HT-29 (cell line): ENCODE measurements around the gene PCIF1. TPM values are rescaled to one million over a fixed set of nuclear protein-coding genes. Genes with fewer than 3 reads are reported as not detected.
"Not testable (repeated sequence)": the region's sequence is repeated elsewhere in the genome, so short reads cannot be mapped to it uniquely, and the experiment has no call there.

Experiments used
- DNase-seq: peaks from one replicate; pipeline ENCODE4 v3.0.0-alpha.2; 2015; ENCODE audit warnings: low spot score
- total RNA-seq: library from RNA; depleted of rRNA; stranded (reverse); fragments of >200 nt; shearing (Covaris generic); gene quantifications from 2 replicates; pipeline ENCODE4 v1.2.3, GENCODE V29; 2014

The PCIF1 gene
- total RNA-seq, 1 experiment from 2014 or later: 31.7 TPM

DNA sequence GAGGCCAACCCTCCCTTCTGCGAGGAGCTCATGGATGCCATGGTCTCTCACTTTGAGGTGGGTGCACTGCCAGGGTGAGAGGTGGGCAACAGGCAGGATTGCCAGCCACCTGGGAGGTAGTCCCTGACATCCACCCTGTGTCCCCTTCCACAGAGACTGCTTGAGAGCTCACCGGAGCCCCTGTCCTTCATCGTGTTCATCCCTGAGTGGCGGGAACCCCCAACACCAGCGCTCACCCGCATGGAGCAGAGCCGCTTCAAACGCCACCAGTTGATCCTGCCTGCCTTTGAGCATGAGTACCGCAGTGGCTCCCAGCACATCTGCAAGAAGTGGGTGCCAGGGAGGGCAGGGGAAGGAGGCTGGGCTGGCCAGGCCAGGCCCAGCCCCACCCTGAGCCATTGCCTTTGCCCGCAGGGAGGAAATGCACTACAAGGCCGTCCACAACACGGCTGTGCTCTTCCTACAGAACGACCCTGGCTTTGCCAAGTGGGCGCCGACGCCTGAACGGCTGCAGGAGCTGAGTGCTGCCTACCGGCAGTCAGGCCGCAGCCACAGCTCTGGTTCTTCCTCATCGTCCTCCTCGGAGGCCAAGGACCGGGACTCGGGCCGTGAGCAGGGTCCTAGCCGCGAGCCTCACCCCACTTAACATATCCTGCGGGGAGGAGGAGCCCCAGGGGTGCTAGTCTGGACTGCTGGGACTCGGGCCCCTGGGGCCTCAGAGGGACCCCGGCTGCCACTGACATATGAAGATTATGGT lies 12.8 kb downstream of the PCIF1 start:
- DNase-seq: no peak

DNA sequence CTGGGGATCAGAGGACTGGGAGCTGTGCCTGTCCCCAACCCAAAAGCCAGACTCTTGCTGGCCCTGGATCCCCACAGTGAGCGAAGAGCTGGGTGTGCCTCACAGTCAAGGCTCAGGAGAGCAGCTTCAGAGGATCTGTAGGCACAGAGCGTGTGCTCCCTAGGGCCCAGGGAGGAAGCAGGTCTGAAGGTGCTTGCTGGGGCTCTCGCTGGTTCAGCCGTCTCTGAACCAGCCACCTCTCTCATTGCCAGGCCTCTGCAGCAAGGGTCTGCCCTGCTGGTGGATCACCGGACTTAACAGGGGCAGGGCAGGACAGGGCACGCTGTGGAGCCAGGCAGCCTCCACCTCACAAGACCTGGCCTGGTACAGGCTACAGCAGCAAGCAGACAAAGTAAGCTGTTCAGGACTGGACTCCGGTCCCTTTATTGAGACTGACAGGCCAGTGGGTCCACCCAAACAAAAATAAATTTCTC lies 13.8 kb downstream of the PCIF1 start:
- no peak for DNase-seq

GRCh38 chr20:45948742-45949541 lies 14.5 kb downstream of the PCIF1 start:
- DNase-seq: no peak

DNA sequence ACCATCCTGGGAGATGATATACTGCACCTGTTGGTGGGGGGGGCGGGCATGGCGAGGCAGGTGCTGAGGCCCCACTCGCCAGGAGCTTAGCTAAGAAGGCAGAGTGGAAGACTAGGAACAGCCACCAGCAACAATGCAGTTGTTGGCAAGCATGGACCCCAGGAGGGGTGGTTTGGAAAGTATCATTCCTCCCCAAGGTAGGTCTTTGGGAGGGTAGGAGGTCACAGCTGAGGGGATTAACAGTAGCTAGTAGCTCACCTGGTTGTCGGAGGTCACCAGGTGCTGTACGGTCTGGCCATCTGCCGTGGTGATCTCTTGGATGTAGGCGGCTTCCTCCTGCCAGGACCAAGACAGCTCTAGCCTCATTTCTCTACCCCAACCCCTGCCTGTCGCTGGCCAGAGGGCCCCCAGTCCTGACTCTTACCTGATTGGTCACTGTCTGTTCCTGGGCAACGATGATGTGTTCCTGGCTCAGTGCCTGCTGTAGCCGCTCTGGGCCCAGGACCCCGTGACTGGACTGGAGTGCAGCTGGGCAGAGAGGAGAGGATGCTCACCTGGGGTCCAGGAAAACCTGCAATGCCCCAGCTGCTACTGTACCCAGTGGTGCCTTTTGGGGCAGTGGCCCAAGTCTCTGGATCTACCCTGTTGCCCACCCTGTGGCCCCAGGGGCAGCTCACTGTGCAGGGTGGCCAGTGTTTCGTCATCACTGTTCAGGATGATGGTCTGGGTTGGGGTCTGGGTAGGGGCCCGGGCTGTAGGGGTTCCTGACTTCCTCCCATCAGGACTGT lies 15.3 kb downstream of the PCIF1 start:
- DNase-seq: no peak

- DNase-seq: no peak
These were observed 15.8 kb downstream of the PCIF1 start for GRCh38 chr20:45950330-45950646.

DNA sequence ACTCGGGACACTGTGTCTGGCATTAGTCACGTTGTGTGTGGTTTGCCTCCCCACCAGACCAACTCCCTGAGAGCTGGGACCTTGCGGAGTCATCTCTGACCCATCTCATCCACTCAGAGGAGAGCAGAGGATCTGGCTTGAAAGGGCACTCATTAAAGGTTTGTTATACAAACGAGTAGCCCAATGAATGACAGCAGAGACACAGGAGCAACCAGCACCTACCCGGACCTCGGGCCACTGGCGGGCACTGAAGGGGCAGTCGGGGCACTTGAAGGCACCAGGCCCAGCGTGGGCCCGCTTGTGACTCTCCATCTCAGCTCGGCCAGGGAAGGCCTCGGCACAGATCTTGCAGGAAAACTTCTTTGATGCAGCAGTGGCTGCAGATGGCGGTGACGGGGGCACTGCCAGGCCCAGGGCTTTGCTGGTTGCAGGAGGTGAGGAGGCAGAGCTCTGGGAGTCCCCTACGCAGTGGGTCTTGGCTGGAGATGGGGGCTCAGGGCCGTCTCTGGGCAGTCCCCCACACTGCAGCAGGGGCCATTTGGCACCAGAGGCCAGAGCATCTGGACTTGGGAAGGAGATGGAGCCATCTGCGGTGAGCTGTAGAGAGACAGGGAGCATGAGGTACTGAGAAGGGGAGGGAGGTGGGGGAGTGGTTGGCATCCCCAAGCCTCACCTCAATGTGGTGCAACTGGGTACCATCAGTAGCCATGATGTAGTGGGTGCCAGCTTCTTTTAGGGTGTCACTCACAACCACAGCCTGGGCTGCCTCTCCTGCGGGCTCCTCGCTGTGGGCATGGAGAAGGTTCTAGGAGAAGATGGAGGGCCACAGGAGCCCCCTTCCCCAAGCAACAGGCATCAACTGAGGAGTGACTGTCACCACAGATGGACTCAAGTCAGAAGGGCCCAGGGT lies 17.7 kb downstream of the PCIF1 start:
- DNase-seq: no peak

DNA sequence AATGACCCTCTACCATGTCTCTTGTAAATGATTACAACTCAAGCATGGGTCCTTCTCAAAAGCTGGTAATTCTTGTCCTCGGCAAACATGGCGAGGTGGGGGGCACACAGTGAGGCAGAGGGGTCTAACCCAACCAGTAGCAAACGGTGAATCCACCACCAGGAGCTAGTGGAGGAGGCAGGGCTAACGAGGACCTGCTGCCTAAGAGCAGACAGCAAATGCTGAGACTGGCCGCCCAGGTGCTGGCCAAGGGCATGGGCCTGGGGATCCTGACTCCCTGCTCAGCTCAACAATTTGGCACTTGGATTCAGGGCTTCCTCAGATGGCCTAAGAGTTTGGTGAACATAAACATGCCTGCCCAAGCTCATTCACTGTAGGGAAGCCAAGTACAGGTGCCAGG lies 18.4 kb downstream of the PCIF1 start:
- DNase-seq: no peak

DNA sequence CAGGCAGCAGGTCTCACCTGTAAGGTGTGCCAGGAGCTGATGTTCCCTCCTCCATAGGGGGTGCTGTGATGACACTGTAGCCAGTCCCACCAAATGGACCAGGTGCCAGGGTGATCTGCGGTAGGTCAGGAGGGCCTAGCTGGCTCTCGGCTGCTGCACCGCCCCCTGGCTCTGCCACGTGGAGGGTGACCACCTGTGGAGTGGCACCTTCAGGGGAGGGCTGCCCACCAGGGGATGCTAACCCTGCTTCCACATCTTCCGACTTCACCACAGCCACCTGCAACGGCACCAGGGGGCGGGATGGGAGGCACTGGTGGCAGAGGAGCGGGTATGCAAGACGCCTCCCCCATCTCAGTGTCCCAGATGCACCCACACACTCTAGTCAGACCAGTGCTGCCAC lies 19.2 kb downstream of the PCIF1 start:
- DNase-seq: no peak

- DNase-seq: not testable (repeated sequence)
These were observed 21.8 kb downstream of the PCIF1 start for GRCh38 chr20:45956326-45956725.

DNA sequence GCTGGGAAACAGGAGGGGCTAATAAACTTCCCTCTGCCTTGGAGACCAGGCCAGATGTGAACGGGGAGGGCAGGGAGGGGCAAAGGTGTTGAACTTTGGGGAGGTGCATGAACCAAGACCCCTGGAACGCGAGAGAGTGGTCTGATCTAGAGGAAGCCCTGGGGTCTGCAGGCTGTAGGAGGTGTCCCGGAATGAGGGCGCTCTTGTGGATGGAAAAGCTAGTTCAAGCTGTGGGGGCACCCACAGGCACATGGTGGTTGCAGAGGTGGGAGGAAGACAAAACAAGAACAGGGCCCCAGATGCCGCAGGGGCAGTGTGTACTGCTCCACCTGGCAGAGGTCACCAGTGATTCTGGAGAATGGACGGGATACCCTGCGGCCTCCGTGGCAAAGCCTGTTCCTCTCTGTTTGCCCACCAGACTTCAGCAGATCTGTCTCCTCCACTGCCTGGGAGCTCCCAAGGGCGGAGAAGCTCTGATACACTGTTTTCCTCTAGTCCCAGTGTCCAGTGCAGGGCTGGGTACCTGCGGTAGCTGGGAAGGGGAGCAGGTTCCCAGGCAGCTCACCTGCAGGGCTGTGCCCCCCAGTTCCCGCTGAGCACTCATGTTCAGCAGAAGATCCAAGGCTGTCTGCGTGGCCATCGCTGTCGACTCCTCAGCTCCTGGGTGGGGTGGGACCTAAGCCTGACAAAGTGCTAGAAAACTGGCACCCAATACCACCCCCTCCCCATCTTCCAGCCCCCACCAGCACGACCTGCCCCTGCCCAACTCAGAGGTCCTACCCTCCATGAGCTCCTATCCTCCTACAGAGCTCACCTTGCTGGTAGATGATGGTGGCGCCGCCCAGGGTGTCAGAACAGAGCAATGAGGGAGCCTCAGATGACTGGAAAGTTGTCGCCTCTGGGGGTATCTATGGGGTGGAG lies 22.8 kb downstream of the PCIF1 start:
- DNase-seq: no peak

- no peak for DNase-seq
These were observed 24.1 kb downstream of the PCIF1 start for GRCh38 chr20:45958593-45958992.

GRCh38 chr20:45959126-45959525 lies 24.6 kb downstream of the PCIF1 start:
- no peak for DNase-seq

DNA sequence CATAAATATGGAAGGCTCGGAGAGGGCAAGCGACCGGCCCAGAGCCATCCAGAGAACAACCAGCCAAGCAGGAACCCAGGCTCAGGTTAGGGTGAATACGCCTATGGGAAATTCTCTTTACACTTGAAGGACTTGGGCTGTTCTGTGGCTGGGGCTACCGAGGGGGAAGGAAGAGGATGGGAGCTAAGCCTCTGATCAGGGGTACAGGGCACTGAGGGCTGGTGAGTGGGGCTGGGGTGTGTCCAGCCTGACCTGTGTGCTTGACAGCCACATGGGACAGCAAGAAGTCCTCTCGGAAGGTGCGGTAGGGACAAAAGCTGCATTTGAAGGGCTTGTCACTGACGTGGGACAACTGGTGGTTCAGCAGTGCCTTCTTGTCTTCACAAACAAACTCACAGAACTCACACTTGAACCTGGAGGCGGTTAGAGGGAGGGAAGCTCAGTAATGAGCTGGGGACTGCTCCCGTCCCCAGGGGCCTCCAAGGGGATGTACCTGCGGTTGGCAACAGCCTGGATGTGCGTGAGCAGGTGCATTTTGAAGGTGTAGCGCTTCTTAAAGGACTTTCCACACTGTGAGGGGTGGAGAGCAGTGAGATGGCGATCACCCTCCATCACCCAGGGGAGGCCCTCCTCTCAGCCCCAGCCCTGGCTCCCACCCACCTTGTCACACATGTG lies 25.6 kb downstream of the PCIF1 start:
- no peak for DNase-seq

- DNase-seq: no peak
These were observed 27.7 kb downstream of the PCIF1 start for GRCh38 chr20:45962031-45962755.

GRCh38 chr20:45963059-45964005 lies 28.8 kb downstream of the PCIF1 start:
- DNase-seq: peak; percentile 86

GRCh38 chr20:45964006-45964400 lies 29.5 kb downstream of the PCIF1 start:
- no peak for DNase-seq

- no peak for DNase-seq
These were observed 30.9 kb downstream of the PCIF1 start for GRCh38 chr20:45965169-45966002.
